H9 (cell line): ENCODE measurements around the gene CLEC16A. TPM values are rescaled to one million over a fixed set of nuclear protein-coding genes. Genes with fewer than 3 reads are reported as not detected.

ENCODE experiments used
- DNase-seq: peaks from one replicate; pipeline ENCODE4 v3.0.0-alpha.2; 2017
- H2AFZ ChIP-seq: one replicate; pipeline ENCODE4 v1.6.1; 2013; ENCODE audit warnings: mild to moderate bottlenecking, low read length, control low read depth, moderate library complexity
- H2AK5ac ChIP-seq: 2 replicates; pipeline ENCODE4 v1.6.1; 2013; ENCODE audit warnings: low read length, control low read depth, mixed read lengths; ENCODE audit not compliant: insufficient read length
- H2BK120ac ChIP-seq: one replicate; pipeline ENCODE4 v1.6.1; 2013; ENCODE audit warnings: low read depth, mild to moderate bottlenecking, low read length, control low read depth, inconsistent platforms; ENCODE audit not compliant: poor library complexity, severe bottlenecking
- H2BK12ac ChIP-seq: 2 replicates; pipeline ENCODE4 v1.6.1; 2013; ENCODE audit warnings: low read length, control low read depth, mixed read lengths, low read depth; ENCODE audit not compliant: insufficient read length
- H2BK15ac ChIP-seq: 2 replicates; pipeline ENCODE4 v1.6.1; 2013; ENCODE audit warnings: low read depth, low read length, control low read depth
- H2BK20ac ChIP-seq: one replicate; pipeline ENCODE4 v1.6.1; 2013; ENCODE audit warnings: low read depth, mild to moderate bottlenecking, low read length, control low read depth, inconsistent platforms; ENCODE audit not compliant: poor library complexity, severe bottlenecking
- H2BK5ac ChIP-seq: 2 replicates; pipeline ENCODE4 v1.6.1; 2013; ENCODE audit warnings: low read length, control low read depth, mixed read lengths; ENCODE audit not compliant: insufficient read length
- H3K14ac ChIP-seq: 2 replicates; pipeline ENCODE4 v1.6.1; 2013; ENCODE audit warnings: low read length, control low read depth; ENCODE audit not compliant: insufficient read depth
- H3K18ac ChIP-seq: 2 replicates; pipeline ENCODE4 v1.6.1; 2013; ENCODE audit warnings: low read depth, mild to moderate bottlenecking, mixed read lengths, low read length, control low read depth; ENCODE audit not compliant: insufficient read length
- H3K23ac ChIP-seq: 2 replicates; pipeline ENCODE4 v1.6.1; 2013; ENCODE audit warnings: low read length, control low read depth, mixed read lengths, low read depth; ENCODE audit not compliant: insufficient read length
- H3K23me2 ChIP-seq: 2 replicates; pipeline ENCODE4 v1.6.1; 2013; ENCODE audit warnings: low read depth, mild to moderate bottlenecking, mixed read lengths, low read length, control low read depth; ENCODE audit not compliant: insufficient read length, poor library complexity, severe bottlenecking
- H3K27ac ChIP-seq: 2 replicates; pipeline ENCODE4 v1.5.1; 2013; ENCODE audit warnings: low read length, control low read depth, mixed read lengths, low read depth; ENCODE audit not compliant: insufficient read length
- H3K27me3 ChIP-seq: 2 replicates; pipeline ENCODE4 v1.6.1; 2013; ENCODE audit warnings: low read length, control low read depth, inconsistent platforms; ENCODE audit not compliant: insufficient read depth
- H3K4ac ChIP-seq: 2 replicates; pipeline ENCODE4 v1.6.1; 2013; ENCODE audit warnings: low read depth, mild to moderate bottlenecking, control low read depth, inconsistent platforms, low read length, moderate library complexity
- H3K4me1 ChIP-seq: 2 replicates; pipeline ENCODE4 v1.6.1; 2013; ENCODE audit warnings: low read length, control low read depth, inconsistent platforms; ENCODE audit not compliant: insufficient read depth
- H3K4me2 ChIP-seq: 2 replicates; pipeline ENCODE4 v1.6.1; 2013; ENCODE audit warnings: low read length, control low read depth, mixed read lengths; ENCODE audit not compliant: insufficient read length, insufficient read depth
- H3K56ac ChIP-seq: 2 replicates; pipeline ENCODE4 v1.6.1; 2013; ENCODE audit warnings: low read depth, mild to moderate bottlenecking, mixed read lengths, low read length, control low read depth; ENCODE audit not compliant: insufficient read length
- H3K79me1 ChIP-seq: 2 replicates; pipeline ENCODE4 v1.6.1; 2013; ENCODE audit warnings: low read depth, mild to moderate bottlenecking, moderate library complexity, low read length, control low read depth, inconsistent platforms; ENCODE audit not compliant: insufficient read depth, poor library complexity, severe bottlenecking
- H3K79me2 ChIP-seq: 2 replicates; pipeline ENCODE4 v1.6.1; 2013; ENCODE audit warnings: low read length, control low read depth, inconsistent platforms; ENCODE audit not compliant: insufficient read depth
- H3K9ac ChIP-seq: 2 replicates; pipeline ENCODE4 v1.6.1; 2013; ENCODE audit warnings: low read length, control low read depth, mixed read lengths; ENCODE audit not compliant: insufficient read length; ENCODE audit errors: extremely low read depth
- H3K9me3 ChIP-seq: one replicate; pipeline ENCODE4 v1.6.1; 2013; ENCODE audit warnings: low read depth, low read length, inconsistent platforms; ENCODE audit not compliant: control insufficient read depth
- H3T11ph ChIP-seq: one replicate; pipeline ENCODE4 v1.6.1; 2013; ENCODE audit warnings: mild to moderate bottlenecking, low read length, control low read depth, inconsistent platforms
- H4K20me1 ChIP-seq: one replicate; pipeline ENCODE4 v1.6.1; 2013; ENCODE audit not compliant: control insufficient read depth, insufficient read length, insufficient read depth
- H4K5ac ChIP-seq: 2 replicates; pipeline ENCODE4 v1.6.1; 2013; ENCODE audit warnings: low read depth, mild to moderate bottlenecking, mixed read lengths, low read length, control low read depth; ENCODE audit not compliant: insufficient read length
- H4K8ac ChIP-seq: replicated peaks from 2 replicates; pipeline ENCODE4 v1.6.1; 2013; ENCODE audit warnings: low read length, control low read depth, mixed read lengths, low read depth; ENCODE audit not compliant: insufficient read length
- H4K91ac ChIP-seq: 2 replicates; pipeline ENCODE4 v1.6.1; 2013; ENCODE audit warnings: low read depth, mild to moderate bottlenecking, moderate library complexity, mixed read lengths, low read length, control low read depth; ENCODE audit not compliant: insufficient read length
- H3K27ac Mint-ChIP-seq, 3 experiments: 2 replicates in 2 of 3; 3 replicates in 1 of 3; pipeline ENCODE4 v1.8.0; 2020 to 2021; ENCODE audit warnings: mixed read lengths in 3 of 3, mild to moderate bottlenecking in 1 of 3, moderate library complexity in 1 of 3
- H3K27me3 Mint-ChIP-seq: 2 replicates; pipeline ENCODE4 v1.8.0; 2021; ENCODE audit warnings: low read depth, mild to moderate bottlenecking, moderate library complexity, mixed read lengths
- H3K36me3 Mint-ChIP-seq, 3 experiments: 2 replicates in 2 of 3; 3 replicates in 1 of 3; pipeline ENCODE4 v1.8.0; 2020 to 2021; ENCODE audit warnings: low read depth in 3 of 3, mixed read lengths in 3 of 3; ENCODE audit not compliant: insufficient read depth in 1 of 3
- H3K4me1 Mint-ChIP-seq, 2 experiments: 2 replicates each; pipeline ENCODE4 v1.8.0; 2020; ENCODE audit warnings: mixed read lengths in 2 of 2
- H3K4me3 Mint-ChIP-seq, 2 experiments: 2 replicates in 1 of 2; 3 replicates in 1 of 2; pipeline ENCODE4 v1.8.0; 2020 to 2021; ENCODE audit warnings: mild to moderate bottlenecking in 2 of 2, mixed read lengths in 2 of 2, moderate library complexity in 1 of 2
- H3K9me3 Mint-ChIP-seq, 2 experiments: 2 replicates in 1 of 2; 3 replicates in 1 of 2; pipeline ENCODE4 v1.8.0; 2020; ENCODE audit warnings: mild to moderate bottlenecking in 2 of 2, mixed read lengths in 2 of 2, moderate library complexity in 1 of 2
- CTCF ChIP-seq: fragments of 200-600 bp; sonication (generic); conservative IDR thresholded peaks from 3 replicates; pipeline ENCODE4 v1.8.0; 2021; ENCODE audit warnings: antibody characterized with exemption, mild to moderate bottlenecking
- WGBS: extraction: QIAGEN DNeasy Blood & Tissue Kit; methylation state at CpG from one replicate; pipeline ENCODE4 v1.1.7; 2013; ENCODE audit warnings: missing lambda C conversion rate, low lambda C conversion rate, mixed read lengths; ENCODE audit not compliant: insufficient read length; ENCODE audit errors: extremely low coverage; 5-methylcytosine and 5-hydroxymethylcytosine counted together
- total RNA-seq: library from RNA; stranded (reverse); gene quantifications from 2 replicates; pipeline ENCODE4 v1.2.1, GENCODE V29; 2021

CLEC16A gene
- total RNA-seq, 1 experiment from 2014 or later, result 15.2 TPM

DNA sequence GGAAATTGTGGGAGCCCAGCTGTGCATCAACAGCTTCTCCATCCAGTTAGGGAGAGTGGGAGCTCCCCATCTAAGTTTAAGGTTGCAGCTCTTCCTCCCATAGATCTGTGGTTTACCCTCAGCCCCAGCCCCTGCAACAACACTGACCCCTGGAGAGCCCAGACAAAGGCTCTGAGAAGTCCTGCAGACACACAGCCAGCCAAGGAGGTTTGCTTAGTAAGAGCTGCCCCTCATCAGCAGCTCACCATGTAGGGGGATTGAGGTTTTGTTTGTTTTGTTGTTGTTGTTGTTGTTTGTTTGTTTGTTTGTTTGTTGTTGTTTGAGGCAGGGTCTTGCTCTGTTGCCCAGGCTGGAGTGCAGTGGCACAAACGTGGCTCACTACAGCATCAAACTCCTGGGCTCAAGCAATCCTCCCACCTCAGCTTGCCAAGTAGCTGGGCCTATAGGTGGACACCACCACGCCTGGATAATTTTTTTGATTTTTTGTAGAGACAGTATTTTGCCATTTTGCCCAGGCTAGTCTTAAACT, 138.6 kb downstream of the CLEC16A start:
- no peak overlapping the region for H2BK5ac ChIP-seq
- H3K27me3 Mint-ChIP-seq, result no peaks in the 10 kb centered on the region
- H3K4me3 Mint-ChIP-seq, result no peak overlapping the region
- H4K20me1 ChIP-seq, result no peaks in the 10 kb centered on the region
- no peaks in the 10 kb centered on the region for H3K79me1 ChIP-seq
- H3K23ac ChIP-seq, result no peak overlapping the region
- WGBS, result no CpG with 5 or more reads among the region's 2 CpGs
- H3K9ac ChIP-seq, result no peak overlapping the region
- no peak for DNase-seq
- no peaks in the 10 kb centered on the region for H3K9me3 ChIP-seq
- H2BK20ac ChIP-seq, result no peak overlapping the region
- no peak overlapping the region for H3K27ac Mint-ChIP-seq
- H4K91ac ChIP-seq, result no peak overlapping the region
- H2AK5ac ChIP-seq, result no peak overlapping the region
- H3K27me3 ChIP-seq, result no peaks in the 10 kb centered on the region
- H4K5ac ChIP-seq, result no peak overlapping the region
- no peak overlapping the region for H4K8ac ChIP-seq
- peaks cover 5 to 16% of the 10 kb centered on the region in 2 experiments; a peak in 3 of 4 replicates for H3K4me1 Mint-ChIP-seq
- no peak overlapping the region for H3K14ac ChIP-seq
- H3K9me3 Mint-ChIP-seq, result no peaks in the 10 kb centered on the region
- no peak overlapping the region for H3K18ac ChIP-seq
- no peaks in the 10 kb centered on the region for H3K23me2 ChIP-seq
- no peaks in the 10 kb centered on the region; the same call in 1 of the 2 replicates for H3K4me1 ChIP-seq
- H3K4ac ChIP-seq, result no peak overlapping the region
- no peak overlapping the region for H2BK15ac ChIP-seq
- no peak overlapping the region for H3K4me2 ChIP-seq
- H3T11ph ChIP-seq, result no peak overlapping the region
- H2BK12ac ChIP-seq, result no peak overlapping the region
- no peak overlapping the region for H2BK120ac ChIP-seq
- no peak overlapping the region for H2AFZ ChIP-seq
- no peak for TF ChIP-seq CTCF
- H3K36me3 Mint-ChIP-seq, result no peaks in the 10 kb centered on the region; a peak in 1 of 7 replicates
- H3K27ac ChIP-seq, result no peak overlapping the region
- H3K79me2 ChIP-seq, result no peaks in the 10 kb centered on the region
- H3K56ac ChIP-seq, result no peak overlapping the region
